GM21381 (cell line): ENCODE data around the gene DZIP1L.

Source experiments
- ATAC-seq: cut with Tn5 transposase; IDR thresholded peaks from one replicate; pipeline ENCODE4 v1.9.1; 2021; ENCODE audit warnings: mild to moderate bottlenecking, moderate library complexity; ENCODE audit not compliant: unreplicated experiment

Gene DZIP1L

GRCh38 chr3:138070006-138070405 lies 45.4 kb downstream of the DZIP1L start:
- no peak for ATAC-seq

GRCh38 chr3:138068579-138069174 lies 46.7 kb downstream of the DZIP1L start:
- peak; percentile 65 for ATAC-seq

GRCh38 chr3:138068046-138068445 lies 47.4 kb downstream of the DZIP1L start:
- ATAC-seq, result no peak

- ATAC-seq, result no peak
Measured at GRCh38 chr3:138066972-138067371, 48.4 kb downstream of the DZIP1L start.

- peak; percentile 78 for ATAC-seq
Measured at GRCh38 chr3:138066383-138066782, 49.0 kb downstream of the DZIP1L start.

- peak; percentile 9 for ATAC-seq
Measured at GRCh38 chr3:138065949-138066348, 49.5 kb downstream of the DZIP1L start.

- ATAC-seq, result no peak
Measured at GRCh38 chr3:138063416-138063815, 52.0 kb downstream of the DZIP1L start.

GRCh38 chr3:138062626-138063025 lies 52.8 kb downstream of the DZIP1L start:
- ATAC-seq, result no peak

GRCh38 chr3:138062037-138062436 lies 53.4 kb downstream of the DZIP1L start:
- ATAC-seq, result no peak

GRCh38 chr3:138060792-138061191 lies 54.6 kb downstream of the DZIP1L start:
- peak; percentile 64 for ATAC-seq

GRCh38 chr3:138059261-138059660 lies 56.1 kb downstream of the DZIP1L start:
- no peak for ATAC-seq

GRCh38 chr3:138057384-138057783 lies 58.0 kb downstream of the DZIP1L start:
- ATAC-seq, result no peak

GRCh38 chr3:138054057-138054456 lies 61.4 kb downstream of the DZIP1L start:
- no peak for ATAC-seq

GRCh38 chr3:138051947-138052802 lies 63.2 kb downstream of the DZIP1L start:
- ATAC-seq, result peak; percentile 86

GRCh38 chr3:138049157-138049919 lies 66.1 kb downstream of the DZIP1L start:
- ATAC-seq, result no peak

- no peak for ATAC-seq
Measured at GRCh38 chr3:138047596-138048158, 67.7 kb downstream of the DZIP1L start.

- peak; percentile 49 for ATAC-seq
Measured at GRCh38 chr3:138046955-138047354, 68.5 kb downstream of the DZIP1L start.

- ATAC-seq, result no peak
Measured at GRCh38 chr3:138046085-138046484, 69.3 kb downstream of the DZIP1L start.

GRCh38 chr3:138043266-138044029 lies 72.0 kb downstream of the DZIP1L start:
- ATAC-seq, result no peak

GRCh38 chr3:138042043-138042442 lies 73.4 kb downstream of the DZIP1L start:
- ATAC-seq, result no peak
